Stimulated activated CD8-positive, alpha-beta memory T cell treated with anti-CD3 and anti-CD28 coated beads, Interleukin-15, amount 100 ng/mL, for 24 hours (primary cell): ENCODE measurements around the gene GPC3.
"Not testable (repeated sequence)": the region's sequence is repeated elsewhere in the genome, so short reads cannot be mapped to it uniquely, and the experiment has no call there.

Source experiments
- DNase-seq: peaks from one replicate; pipeline ENCODE4 v3.0.0-alpha.2; 2020; ENCODE audit warnings: low read depth

Gene GPC3

GRCh38 chrX:133995759-133996158 lies 10.4 kb upstream of the GPC3 start:
- DNase-seq: no peak

GRCh38 chrX:133994576-133994975 lies 9.2 kb upstream of the GPC3 start:
- no peak for DNase-seq

DNA sequence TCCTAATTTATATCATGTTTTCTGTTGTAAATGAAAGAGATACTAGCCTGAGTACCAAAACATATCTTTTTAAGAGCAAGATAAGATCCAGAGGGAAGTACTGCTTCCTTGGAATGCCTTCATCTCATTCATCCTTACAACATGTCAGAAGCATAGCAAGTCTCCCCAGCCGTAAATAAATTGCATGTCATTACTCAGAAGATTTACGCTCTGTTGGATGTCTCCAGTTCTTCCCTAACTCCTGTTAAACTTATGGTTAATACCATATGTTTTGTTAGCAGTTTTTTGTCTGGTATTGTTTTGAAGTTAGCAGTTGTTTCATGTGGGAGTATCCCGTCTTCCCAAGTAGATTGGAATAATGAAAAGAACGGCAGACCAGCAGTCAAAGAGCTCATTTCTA lies 7.5 kb upstream of the GPC3 start:
- DNase-seq: no peak

GRCh38 chrX:133991814-133992213 lies 6.4 kb upstream of the GPC3 start:
- no peak for DNase-seq

DNA sequence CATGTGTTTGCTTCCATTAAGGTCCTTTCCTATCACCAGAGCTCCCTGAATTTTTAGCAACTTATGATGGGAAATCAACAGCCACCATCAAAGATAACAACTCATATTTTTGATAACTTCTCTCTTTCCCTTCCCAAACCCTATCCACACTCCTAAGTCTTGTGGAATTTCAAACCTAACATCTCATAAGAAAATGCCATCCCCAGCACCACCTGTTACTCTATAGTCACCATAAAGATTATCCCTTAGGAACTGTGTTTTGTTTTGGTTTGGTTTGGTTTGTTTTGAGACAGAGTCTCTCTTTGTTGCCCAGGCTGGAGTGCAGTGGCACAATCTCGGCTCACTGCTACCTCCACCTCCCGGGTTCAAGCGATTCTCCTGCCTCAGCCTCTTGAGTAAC lies 5.7 kb upstream of the GPC3 start:
- not testable (repeated sequence) for DNase-seq

DNA sequence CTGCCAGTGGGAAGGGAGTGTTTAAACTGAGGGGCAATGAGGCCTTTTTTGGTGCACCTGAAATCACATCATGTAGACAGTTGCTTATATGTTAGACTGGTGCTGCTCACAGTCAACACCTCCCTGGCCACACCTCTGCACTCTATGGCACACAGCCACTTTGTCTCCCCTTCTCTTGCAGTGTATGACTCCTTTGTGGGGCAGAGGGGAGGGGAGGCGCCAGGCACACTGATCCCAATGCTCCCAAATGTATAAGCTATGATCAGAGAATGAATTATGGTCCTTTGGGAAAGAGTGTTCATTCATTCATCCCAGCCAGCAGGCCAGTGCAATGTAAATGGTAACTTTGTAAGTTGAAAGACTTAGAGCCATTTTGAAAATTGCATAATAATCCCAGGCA lies 4.6 kb upstream of the GPC3 start:
- no peak for DNase-seq

- no peak for DNase-seq
Measured at GRCh38 chrX:133989490-133989889, 4.1 kb upstream of the GPC3 start.

GRCh38 chrX:133988010-133988409 lies 2.6 kb upstream of the GPC3 start:
- no peak for DNase-seq

DNA sequence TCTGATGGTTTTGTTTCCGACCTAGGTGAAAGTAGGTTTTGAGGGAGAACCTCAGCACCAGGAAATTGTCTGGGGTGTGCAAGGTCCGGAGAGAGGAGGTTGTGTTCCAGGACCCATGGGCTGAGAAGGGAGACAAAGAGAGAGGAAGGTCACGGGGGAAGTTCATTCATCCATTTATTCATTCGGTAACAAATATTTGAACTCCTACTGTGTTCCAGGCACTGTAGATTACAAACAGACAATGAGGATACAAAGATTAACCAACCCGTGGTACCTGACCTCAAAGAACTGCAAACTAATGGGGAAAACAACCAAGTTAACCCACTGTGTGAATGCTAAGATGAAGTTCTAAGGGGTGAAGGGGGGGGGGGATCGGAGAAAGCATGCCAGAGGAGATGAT lies 1.8 kb upstream of the GPC3 start:
- DNase-seq: no peak

DNA sequence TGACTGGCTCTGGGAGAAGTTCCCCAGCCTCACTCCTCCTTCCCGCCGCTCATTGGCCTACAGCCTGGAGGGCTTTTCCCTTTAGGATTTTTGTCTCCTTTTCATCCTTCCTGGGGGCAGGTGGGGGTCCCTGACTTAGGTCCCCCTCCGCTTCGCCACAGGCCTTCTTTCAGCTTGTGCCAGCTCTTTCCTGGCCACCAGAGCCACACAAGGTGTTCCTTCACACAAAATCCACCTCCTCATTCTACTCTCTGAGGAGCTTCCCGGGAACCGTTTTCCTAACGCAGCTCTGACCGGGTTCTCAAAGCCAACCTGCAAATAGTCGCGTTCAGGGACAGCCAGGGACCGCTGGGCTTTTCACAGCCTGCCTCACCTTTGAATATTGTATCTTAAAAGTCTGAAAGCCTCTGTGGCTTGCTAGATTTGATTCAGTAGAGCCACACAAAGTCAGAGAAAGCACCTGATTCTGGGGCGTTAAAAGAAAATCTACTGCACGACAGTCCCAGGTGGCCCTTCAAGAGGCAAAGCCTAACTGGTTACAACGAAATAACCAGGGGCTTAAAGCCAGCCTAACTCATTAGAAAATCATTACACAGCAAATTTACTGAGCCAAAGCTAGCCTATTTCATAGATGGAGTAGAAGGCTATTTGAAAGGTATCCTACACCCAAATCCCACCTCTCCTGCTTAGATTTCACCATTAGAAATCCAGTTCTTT lies 731 bp upstream of the GPC3 start:
- DNase-seq: no peak

DNA sequence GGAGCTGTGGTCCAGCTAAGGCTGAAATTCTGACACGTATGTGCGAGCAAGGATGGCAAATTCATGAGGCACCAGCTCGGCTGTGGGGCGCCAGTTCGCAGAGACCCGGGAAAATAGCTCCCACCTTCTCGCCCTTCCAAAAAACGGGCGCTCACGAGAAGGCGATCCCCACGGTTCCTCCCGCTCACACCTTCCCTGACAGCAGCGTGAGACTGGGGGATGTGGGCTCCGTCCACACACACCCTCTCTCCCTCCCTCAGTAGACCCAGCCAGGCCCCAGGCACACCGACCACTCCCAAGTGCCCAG lies 584 bp downstream of the GPC3 start:
- no peak for DNase-seq

- no peak for DNase-seq
Measured at GRCh38 chrX:133983974-133984845, 1.2 kb downstream of the GPC3 start.

DNA sequence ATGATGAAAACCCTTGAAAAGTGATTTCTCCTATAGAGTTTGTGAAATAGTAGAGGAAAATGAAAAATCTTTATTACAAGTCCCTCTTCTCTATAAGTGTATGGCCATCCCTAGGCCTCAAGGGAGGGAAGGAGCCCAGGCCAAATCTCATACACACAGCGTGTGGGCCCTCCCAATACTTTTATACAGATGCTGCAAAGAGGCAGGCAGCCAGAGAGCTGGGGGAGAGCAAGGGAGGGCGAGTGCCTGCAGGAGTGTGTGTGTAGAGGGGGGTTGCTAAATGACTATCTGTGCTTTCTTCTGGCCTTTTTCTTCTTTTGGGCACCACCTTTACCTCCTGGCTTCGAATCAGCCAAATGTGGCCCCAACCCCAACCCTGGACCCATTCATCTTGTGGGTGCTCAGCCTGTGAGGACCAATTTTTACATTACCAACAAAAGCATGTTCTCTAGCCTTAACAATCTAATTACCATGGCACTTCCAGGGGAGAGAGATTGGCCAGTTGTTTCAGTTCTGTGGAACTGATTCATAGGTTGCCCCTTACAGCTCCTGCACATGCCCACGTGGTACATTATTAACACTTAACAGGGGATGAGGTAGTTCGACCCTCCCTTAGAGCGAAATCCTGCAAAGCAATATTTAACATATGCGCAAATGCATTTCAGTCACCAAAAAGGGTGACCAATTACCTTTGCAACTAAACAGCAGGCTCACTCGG lies 2.0 kb downstream of the GPC3 start:
- no peak for DNase-seq

GRCh38 chrX:133981924-133982323 lies 3.5 kb downstream of the GPC3 start:
- no peak for DNase-seq

- no peak for DNase-seq
Measured at GRCh38 chrX:133980832-133981588, 4.4 kb downstream of the GPC3 start.

DNA sequence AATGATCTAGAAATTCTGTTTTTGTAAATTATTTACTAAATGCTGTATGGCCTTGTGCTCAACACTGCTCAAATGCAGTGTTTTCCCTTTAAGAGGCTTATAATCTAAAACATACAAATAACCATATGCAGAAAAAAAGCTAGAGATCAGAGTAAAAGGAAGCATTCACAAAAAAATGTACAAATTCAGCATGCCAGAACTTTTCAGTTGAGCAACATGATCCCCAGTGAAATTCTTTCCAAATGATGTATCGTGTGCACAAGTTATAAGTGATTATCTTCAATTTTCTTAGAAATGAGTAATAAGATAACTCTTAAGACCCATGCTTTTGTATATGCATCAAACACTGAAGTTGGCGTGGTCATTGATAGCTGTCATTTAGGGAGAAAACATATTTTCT lies 5.0 kb downstream of the GPC3 start:
- DNase-seq: no peak

DNA sequence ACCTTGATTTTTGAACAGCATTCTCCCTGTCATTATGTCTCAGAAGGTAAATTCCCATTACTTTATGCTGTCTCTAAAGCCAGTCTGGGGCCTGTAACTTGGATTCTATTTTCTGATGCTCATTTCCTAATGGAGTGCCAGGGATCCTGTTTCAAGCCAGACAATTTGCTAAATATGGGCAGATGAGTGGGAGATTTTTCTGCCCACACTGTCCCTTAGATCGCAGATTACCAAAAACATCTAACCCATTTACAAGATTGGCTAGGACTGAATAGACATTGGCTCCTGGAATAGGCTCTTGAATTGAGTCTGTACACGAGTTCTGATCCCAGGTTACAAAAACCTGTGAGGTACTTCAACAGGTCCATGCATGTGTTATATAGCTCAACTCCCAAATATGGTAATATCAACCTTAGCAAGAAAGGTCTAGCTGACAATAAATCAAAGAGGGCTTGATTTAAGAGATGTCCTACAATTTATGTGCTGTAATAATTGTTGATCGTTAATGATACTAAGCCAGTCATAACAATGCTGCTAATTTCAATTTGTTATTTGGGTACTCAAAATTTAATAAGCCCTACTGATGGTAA lies 5.7 kb downstream of the GPC3 start:
- DNase-seq: no peak

DNA sequence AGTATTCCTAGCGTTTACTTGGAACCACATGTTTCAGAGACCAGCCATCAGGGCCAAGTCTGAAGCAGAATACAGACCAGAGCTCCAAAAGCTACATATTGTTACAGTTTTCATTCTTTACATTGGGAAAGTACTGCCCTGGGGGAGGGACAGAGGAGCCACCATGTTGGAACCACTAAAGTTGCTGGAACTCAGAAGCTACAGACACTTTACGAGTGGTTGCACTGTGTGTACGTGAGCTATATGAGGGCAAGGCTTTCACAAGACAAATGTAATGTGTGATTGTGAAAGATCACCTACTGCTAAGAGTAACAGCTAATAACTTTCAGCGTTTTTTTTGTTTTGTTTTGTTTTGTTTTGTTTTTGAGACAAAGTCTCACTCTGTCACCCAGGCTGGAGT lies 11.7 kb downstream of the GPC3 start:
- no peak for DNase-seq

GRCh38 chrX:133972916-133973315 lies 12.5 kb downstream of the GPC3 start:
- no peak for DNase-seq

DNA sequence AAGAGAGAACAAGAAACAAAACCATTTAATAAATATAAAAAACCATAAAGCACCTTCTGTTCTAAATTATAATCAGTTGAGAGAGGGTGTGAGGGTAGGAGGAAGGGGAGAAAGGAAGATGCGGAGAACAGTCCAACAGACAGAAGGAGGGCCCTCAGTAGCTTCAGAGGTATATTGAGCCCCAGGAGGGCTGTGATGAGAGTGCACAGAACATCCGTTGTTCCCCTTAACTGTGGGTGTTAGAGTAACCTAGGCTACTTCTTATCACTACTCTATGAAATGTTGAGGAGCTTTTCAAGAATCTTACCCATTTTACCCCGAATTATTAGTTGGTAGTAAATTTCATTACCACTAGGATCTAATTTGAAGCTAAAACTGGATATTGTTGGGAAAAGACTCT lies 13.8 kb downstream of the GPC3 start:
- no peak for DNase-seq

DNA sequence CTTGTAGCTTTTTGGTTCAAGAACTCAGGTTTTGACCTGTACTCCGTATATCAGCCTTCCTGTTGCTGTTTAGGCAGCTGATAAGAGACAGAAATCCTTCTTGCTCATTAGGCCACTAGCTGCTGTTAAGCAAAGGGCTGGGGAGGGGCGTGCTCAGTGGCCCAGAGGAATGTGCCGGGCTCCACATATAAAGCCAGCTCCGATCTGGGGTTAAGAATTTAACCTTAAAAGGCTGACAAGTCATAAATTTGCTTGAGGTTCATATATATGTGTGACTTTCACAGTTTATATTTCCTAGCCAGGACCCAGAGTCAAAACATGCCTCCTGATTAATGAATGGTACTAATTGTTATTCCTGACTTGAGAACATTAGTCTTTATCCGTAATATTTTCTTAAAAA lies 15.3 kb downstream of the GPC3 start:
- no peak for DNase-seq

DNA sequence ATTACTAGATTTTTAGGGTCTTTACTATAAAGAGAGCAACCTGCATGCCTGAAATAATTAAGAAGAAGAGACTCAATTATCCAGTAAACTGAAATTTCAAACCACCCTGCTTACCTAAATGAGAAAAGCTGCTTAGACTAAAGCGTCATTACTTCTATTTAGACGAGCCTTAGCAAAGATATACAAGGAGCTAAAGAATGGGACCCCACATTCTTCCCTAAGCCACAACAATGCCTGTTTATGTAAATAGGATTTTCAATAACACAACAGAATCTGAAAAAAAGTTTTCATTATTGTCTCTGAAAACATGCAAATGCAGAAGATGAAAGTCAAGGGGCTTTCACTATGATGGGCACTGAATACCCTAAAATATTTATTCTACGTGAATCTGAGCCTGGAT lies 16.2 kb downstream of the GPC3 start:
- DNase-seq: no peak
